Activated effector memory CD4-positive, alpha-beta T cell treated with Interleukin-2 at 50 U/mL for 16 hours (primary cell): Measurements from ENCODE around the gene TTC6.

Source experiments
- DNase-seq: peaks from one replicate; pipeline ENCODE4 v3.0.0-alpha.2; 2020

TTC6 gene

DNA sequence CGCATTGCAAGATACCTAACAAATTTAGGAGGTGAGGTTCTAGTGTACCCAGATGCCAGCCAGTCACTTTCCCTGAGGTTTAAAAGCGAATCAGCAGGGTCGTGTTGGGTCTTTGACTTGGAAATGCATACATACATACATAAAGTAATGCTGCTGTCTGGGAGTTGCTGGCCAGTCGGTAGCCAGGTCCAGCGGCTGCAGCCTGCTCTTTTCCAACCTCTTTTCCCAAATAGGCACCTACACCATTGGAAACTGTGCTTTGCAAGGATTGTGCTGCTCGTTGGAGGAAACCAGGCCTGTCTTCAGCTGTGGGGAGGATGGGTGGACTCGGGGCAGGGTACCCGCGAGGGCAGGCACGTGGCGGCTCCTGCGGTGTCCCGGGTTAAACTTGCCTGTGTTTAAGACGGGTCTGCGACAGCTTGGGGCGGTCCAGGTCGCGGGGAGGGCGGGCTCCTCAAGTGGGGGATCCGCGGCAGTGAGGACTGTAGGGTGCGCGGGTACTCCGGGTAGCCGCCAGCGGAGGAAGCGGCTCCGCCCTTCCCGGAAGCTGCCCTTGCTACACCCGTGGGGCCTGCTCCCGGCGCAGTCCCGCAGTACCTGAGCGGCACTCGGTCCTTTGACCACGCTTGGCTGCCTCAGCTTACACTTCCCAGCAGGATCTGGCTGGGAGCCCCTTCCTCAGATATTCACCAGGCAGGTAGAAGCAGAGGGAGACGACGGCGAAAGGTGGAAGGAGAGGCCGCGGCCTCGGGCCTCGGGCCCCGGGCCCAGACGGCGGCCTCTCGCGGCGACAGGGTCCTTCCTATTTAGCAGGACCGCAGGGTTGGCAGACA lies 2.7 kb downstream of the TTC6 start:
- no peak for DNase-seq

DNA sequence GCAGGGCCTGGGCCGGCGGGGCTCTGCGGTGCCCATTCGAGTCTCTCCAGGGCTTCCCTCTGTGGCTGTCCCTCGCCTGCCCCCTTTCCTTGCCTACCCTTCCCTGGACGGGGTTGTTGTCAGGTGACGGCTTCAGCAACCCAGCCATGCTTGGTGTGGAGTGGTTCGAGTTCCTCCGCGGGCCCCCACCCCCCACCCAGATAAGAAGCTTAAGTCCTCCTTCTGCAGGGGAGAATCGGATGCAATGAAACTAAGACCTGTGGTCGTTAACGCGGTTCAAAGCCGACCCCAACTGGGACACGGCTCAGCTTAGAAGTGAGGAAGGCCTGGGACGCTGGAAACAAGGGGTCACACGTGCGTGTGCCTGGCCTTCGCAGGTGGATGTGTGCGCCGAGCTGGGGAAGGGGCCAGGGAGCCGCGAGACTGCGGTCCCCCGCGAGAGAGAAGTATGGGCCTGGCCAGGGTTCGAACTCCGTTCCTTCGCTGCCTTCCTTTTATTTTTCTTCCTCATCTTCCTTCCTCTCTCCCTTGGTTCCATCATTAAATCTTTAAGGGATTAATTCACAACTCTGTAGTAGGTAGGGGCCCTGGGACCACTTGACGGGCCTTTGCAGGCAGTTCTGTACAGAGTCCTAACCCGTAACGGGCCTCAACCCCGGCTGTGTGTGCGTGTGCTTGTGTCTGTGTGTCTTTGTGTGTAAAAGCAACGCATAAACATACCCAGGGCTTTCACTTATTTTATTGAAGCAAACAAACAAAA lies 3.5 kb downstream of the TTC6 start:
- DNase-seq, result no peak

DNA sequence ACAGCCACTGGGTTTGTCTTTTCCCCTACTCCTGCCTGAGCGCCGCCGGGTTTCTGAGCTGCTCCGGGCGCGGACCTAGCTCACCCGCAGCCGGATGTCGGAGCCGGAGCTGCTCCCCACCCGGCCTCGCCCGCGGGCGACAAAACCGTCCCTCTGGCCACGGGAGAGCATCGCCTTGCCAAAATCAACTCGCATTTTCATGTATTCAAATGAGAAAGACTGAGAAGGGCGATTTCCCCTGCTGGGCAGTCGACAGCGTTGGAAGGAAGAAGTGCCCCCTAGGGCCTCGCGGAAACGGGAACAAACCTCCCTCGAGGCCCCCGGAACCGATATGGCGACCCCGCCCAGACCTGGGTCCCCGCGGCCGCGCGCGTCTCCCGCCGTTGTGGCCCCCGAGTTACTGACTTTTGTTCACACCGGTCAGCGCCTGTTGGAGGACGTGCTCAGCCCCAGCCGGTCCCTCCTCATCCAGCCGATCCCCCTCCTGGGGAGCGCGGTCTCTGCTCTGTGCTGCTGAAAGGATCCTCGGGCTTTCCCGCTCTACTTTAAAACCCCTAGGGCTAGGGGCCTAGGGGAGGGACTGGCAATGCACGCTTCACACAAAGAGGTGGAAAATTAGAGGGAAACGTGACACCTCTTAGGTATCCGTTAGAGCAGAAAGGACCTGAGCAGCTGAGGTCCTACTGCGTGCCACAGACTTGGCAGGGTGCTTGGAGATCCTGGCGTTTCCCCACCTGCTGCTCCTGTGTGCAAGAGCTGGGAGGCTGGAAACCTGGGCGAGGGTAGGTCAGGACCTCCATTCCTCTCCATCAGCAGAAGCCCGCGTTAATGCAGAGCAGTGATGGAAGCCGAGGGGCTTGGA lies 4.3 kb downstream of the TTC6 start:
- DNase-seq, result no peak

DNA sequence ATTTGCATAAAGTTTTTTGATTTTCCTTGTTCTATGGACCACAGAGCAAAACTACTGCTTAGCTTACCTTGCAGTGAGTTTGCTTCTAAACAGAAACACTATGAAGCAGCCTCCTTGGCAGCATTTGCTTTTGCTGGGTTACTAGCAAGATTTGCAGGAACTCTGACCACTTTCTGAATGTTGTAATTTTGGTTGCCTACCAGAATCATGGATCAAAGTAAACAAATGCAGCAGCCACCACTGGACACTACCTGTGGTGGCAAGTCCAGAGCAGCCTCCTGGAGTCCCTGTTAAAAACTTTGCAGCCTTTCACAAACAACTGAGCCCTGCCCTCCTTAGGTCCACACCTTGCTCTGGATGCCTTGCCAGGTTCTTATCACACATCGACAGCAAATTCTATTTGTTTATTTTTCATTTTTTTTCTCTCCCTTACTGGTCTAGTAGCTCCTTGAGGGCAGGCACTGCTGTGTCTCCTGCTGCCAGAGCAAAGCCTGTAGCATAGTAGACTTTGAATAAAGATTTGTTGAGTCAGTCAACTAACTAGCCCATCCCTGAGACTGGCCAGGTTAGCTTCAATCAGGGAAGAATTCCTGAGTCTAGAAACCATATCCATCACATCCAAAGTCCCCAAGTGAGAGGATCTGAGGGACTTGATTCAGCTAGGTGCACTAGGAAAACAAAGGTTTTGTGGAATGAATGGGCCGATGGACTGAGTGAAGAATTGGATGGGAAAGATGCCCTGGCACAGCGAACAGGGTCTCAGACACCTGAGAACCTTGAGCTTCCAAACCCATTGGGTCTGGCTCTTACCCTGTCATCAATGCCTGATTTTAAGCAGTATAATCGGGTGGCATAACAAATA lies 5.7 kb downstream of the TTC6 start:
- no peak for DNase-seq

DNA sequence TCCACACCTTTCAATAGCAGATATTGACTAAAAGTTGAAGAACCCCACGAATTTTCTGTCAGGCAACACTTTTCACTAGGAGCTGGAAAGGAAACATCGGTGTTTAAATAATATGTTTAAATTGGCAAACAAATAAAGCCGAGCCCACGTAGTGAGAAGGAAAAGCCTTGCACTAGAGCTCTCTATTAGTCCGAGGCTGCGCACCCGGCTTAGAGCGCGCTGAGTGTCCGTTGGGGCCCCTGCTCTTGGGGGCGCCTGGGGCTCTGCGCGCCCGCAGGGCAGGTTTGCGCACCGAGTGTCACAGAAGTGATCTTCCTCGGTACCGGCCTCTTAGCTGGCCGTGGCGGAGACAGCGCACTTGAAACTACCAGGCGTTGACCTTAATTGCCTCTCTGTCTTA lies 6.4 kb downstream of the TTC6 start:
- DNase-seq, result no peak

DNA sequence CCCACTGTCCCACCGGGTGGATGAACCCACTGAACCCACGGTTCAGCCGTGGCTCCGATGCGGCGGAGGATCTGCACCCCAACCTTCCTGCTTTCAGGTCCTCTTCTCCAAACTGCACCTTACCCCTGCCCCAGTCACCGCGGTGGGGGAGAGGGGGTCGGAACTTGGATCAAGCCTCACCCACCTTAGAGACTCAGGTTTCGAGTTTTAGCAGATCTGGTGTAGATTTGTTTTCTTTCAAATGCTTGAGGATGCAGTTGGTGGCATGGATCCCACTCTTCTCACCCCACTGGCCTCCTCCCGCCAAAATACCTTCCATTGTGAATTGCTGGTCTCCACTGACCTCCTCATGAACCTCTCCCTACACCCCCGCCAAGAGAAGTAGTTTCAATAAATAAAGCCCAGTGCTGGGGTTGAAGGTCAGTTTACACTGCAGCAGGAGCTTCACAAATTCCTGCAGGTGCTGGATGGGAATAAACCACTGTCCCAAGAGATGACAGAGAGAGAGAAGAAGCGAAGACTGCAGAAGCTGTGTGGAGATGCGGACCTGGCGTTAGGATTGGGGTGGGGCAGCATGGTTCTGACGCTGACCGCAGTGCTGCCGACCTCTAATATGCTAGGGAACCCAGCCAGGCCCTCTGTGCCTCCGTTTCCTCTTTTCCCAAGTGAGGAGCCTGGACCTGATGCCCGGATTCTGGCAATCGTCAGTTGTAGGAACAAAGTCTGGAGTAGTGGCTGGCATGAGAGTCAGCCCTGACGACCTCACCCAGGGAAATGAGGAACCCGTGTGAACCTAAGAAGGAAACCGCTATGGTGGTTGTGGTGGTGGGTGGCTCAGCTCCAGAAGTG lies 7.4 kb downstream of the TTC6 start:
- DNase-seq, result no peak

DNA sequence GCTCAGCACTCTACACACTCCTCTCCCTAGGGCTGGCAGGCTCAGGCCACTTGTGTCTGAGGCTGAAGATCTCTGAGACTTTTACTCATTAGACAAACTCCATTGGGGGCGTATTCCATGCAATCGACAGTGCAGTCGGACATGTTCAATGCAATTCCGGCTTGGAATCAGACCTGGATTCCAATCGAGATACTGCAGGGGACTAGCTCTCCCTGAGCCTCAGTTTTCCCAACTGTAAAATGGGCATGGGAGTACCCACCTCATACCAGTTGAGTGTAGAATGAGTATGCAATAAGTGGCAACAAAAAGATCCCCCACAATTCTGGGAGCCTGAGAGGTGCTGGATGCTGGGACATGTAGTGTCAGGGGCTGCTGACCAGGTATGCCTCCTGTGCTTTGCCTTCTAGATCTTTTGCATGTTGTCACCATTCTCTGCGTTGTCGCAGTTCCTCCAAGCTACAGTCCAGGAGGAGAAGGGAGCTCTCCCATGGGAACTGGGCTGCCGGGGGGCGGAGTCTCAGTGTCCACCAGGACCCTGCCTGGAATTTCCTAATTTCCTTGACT lies 8.3 kb downstream of the TTC6 start:
- DNase-seq, result no peak

DNA sequence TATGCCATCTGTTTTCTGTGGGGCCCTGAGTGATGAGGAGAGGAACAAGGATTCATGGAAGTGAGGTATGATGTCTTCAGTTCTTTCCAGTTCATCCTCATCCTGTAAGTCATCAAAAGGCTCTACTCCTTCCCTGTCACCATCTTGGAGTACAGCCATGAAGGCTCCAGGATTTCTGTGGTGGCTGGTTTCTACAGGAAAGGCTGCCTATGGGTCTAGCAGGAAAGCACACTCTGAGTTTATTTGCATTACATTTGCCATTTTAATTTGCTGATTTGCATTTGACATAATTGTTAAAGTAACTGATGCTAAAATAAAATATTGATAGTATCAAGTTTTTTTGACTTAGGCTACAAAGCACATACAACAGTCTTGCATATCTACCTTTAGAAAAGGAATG lies 11.2 kb downstream of the TTC6 start:
- DNase-seq, result no peak

DNA sequence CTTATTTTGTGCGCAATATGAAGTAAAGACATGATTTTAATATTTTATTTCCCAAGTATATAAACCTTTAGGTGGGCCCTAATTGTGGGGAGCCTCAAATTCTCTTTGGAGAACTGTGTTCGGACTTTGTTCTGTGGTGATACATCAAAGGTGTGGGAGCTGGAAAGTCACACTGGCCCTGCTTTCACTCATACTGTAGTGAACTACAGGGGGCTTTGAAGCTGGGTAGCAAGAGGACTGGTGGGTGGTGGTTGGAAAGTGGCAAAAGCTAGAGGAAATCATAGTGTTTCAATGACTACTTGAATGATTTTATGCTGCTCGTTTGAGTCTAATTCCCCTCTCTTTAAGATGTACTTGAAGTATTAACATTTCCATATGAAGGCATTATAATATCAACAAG lies 13.2 kb downstream of the TTC6 start:
- DNase-seq, result no peak

DNA sequence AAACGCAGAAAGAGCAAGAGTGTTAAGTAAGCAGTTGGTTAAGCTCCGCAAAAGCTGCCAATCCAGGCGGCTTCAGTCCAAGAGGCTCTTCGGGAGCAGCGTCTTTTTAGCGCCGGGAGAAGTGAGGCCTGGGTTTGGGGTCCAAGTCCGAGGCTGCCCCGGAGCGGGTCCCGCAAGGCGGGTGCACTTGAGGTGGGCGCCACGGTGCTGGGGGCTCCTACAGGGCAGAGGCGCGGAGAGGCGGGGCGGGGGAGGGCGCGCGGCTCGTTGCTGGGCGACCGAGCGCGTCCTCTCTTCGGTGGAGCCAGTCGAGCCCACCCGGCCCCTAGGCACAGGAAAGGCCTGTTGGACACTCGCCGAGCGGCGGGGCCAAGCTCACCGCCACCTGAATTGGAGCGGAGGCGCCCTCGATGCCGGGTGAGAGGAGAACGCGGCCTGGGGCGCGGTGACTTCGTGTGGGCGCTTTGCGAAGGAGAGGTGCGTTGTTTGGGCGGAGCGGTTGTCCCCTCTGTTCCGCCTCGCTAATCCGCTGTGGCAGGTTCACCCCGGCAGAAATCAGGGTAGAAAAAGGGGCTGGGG lies 15.6 kb downstream of the TTC6 start:
- no peak for DNase-seq

DNA sequence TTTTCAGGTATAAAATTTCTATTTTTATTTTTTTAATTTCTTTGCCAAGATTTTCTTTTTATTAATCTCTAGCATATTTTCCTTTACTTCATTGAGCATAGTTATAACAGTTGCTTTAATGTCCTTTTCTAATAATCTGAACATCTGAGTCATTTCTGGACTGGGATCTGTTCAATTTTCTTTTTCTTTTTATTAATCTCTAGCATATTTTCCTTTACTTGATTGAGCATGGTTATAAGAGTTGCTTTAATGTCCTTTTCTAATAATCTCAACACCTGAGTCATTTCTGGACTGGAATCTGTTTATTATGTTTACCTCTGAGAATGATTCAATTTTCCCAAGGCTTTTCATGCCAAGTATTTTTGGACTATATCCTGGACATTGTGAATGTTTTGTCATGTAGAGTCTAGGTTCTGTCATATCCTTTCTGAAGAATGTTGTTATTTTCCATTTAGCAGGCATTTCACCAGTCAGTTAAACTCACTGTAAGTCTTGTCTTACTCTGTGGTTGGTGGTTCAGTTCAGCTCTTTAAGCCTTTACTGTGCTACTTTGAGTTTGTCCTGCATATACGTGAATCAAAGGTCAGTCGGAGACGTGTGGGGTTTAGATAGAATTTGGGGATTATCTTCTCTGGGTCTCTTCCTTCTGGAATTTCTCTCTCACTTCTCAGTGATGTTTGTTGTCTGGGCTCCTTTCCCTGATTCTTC lies 20.3 kb downstream of the TTC6 start:
- no peak for DNase-seq

DNA sequence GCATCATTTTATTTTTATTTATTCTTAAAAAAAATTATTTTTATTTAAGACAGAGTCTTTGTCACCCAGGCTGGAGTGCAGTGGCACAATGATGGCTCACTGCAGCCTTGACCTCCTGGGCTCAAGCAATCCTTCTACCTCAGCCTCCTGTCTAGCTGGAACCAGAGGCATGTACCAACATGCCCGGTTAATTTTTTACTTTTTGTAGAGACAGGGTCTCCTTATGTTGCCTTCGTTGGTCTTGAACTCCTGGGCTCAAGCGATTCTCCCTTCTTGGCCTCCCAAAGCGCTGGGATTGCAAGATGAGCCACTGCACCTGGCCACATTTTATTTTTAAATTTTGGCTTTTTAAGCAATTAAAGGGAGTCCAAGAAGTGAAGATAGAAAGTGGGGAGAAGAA lies 21.4 kb downstream of the TTC6 start:
- DNase-seq, result no peak

DNA sequence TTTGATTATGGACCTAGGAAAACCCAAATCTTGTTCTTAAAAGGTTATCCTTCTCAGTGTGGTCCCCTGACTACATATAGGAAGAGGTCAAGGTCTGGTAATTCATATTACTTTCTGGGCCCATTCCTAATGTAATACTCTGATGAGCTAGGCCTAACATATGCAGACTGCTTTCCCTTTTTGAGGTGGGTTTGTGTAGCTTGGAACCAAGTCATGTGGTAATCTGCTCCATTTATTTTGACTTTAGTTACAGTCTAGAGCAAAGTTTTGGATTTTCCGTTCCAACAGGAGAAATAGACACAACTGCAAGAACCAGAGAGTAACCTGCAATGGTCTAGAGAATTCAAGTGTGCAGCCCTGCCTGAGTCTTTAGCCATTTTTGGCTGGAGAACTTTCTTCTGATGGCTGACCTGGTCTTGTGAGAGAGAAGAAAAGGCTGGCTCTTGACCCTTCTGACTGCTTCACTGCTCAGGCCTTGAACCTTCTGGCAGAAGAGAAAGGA lies 22.5 kb downstream of the TTC6 start:
- no peak for DNase-seq

DNA sequence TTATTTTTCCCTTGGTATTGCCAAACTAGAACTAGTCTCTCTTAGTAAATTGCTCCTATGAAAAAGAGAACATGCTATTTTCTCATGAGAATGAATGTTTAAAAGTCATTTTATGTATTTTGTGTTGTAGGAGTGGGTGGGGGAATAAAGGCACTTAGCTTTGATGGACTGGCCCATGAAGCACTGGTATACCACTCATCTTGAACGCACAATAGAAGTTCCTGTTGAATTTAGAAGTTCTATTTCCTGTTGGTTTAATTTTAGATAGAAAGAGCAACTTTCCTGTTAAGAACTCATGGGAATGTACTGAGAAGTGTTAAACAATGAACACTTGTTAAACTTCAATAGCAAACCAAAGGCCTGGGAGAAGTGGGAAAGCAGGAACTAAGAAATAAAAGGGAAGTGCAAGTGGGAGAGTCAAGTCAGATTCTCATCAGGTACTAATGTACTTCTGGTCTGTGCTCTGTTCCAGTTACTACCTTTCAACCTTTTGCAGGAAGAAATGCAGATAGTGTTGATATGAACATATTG lies 23.1 kb downstream of the TTC6 start:
- no peak for DNase-seq

DNA sequence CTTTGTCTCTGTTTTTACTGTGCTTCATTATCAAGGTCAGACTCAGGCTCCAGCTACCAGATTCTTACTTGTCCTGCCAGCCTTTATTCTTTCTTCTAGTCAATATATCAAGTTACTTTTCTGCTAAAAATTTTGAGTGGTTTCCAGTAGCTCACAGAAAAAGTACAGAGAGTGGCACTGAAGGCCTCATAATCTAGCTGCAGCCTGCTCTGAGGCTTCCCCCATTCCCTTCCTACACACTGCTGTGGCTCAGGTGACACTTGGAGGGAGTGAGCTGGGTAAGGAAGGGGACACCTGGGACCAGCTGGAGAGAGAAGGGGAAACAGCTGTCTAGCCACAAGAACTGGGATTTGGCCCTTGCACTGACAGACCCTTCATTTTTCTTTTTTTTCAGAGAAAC lies 25.4 kb downstream of the TTC6 start:
- no peak for DNase-seq

DNA sequence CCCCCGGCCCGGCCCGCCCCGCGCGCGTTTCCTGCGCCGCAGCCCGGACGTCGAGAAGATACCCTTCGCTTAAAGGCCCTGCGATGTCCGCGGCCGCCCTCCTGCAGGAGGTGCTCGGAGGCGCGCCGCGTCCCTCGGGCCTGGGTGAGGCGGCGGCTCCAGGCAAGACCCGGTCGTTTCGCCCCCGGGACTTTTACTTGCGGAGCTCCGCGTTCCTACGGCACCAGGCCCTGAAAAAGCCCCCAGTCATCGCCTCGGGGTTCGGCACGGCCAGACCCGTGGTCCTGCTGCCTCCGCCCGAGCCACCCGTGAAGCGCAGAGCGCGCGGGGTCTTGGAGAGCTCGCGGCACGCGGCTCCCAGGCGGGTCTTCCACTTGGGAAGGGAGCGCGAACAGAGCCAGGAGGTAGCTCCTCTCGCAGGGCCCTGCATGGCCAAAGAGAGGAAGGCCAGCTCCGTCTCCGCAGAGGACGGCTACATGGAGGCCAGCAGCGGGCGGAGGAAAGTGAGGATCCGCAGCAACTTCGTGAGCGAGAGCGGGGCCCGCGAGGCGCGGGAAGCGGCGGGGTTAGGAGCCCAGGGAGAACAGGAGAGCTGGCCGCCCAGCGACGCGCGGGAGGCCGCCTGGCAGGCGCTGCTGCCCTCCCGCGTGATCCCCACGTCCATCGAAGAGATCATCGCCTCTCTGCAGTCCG lies 26.9 kb downstream of the TTC6 start:
- no peak for DNase-seq

DNA sequence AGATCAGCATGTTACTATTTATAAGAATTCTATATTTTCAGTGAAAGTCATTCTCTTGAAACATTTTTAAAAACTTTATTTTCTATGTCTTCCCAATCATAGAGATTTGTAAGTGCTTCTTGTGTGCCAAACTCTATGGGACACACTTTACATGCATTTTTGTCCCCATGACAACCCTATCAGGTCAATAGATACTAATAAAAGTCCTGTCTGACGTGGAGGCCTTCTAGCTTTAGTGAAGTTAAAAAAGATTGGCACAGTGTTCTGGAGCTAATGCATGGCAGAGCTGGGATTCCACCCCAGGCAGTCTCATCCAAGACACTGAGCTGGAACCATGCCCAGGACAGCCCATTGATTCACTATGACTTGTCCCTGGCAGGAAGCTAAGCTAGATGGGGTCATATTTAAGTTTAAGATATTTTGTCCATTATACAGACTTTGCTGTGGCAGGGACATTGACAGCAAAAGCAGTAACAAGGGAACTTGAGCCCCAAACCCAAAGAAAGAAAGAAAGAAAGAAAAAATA lies 28.1 kb downstream of the TTC6 start:
- DNase-seq, result no peak

DNA sequence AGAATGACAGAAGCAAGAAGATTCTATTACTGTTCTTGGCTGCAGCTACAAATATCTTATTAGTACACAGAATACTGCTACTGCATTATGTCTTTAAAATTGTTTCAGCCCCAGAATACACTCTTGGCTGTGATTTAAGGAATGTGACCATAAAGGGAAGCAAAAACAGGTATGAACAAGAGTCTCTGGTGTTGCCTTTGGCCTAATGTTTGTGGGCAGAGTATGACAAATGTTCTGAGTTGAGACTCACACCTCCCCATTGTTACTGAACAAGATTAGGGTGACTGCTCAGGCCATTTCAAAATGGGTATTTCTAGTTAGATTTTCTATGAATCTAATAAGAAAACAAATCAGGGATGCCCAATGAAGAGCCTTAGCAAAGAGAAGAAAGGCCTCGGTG lies 28.5 kb downstream of the TTC6 start:
- DNase-seq, result no peak
